Endothelial cell of umbilical vein (primary cell): ENCODE data around the gene HLA-DQA1. TPM values are rescaled to one million over a fixed set of nuclear protein-coding genes. Genes with fewer than 3 reads are reported as not detected.

Source experiments
- BruUV-seq: library from RNA; stranded (reverse); fragments of 400-500 nt; replicated peaks from 2 replicates; lab custom pipeline; 2021; lab: Mats Ljungman, UMichigan
- CTCF ChIA-PET: fragments of 300-600, 350-600 bp; sonication (Branson Sonifier 250); formaldehyde crosslinking; loops from one replicate; lab custom pipeline; 2021; ENCODE audit warnings: antibody characterized with exemption, inconsistent platforms; lab: Charles Lee
- POLR2A ChIA-PET: fragments of 300-600, 350-600 bp; sonication (Branson Sonifier 250); formaldehyde crosslinking; loops from one replicate; lab custom pipeline; 2021; ENCODE audit warnings: antibody characterized with exemption, inconsistent platforms; lab: Charles Lee
- DNase-seq: peaks from one replicate; pipeline ENCODE4 v3.0.0-alpha.2; 2011; ENCODE audit warnings: low read depth, low spot score
- FAIRE-seq: peaks from 2 replicates; lab custom pipeline; 2011; peaks lifted over from hg19 to GRCh38; lab: Jason Lieb, UNC
- H2AFZ ChIP-seq: 2 replicates; pipeline ENCODE4 v1.6.0; 2012; ENCODE audit warnings: low read depth, low read length, control low read depth, inconsistent platforms
- H3K27ac ChIP-seq: 2 replicates; pipeline ENCODE4 v1.5.1; 2011; ENCODE audit warnings: low read depth, mild to moderate bottlenecking, control low read depth, low read length, moderate library complexity; ENCODE audit not compliant: insufficient read depth
- H3K27me3 ChIP-seq, 2 experiments: 2 replicates each; pipeline versions ENCODE4 v1.6.0 to v1.6.1; 2011; ENCODE audit warnings: low read length in 2 of 2, mixed read lengths in 1 of 2; ENCODE audit not compliant: control insufficient read depth in 2 of 2, insufficient read depth in 2 of 2
- H3K36me3 ChIP-seq, 2 experiments: 2 replicates in 1 of 2; 3 replicates in 1 of 2; pipeline ENCODE4 v1.5.1; 2011; ENCODE audit warnings: low read length in 2 of 2, mild to moderate bottlenecking in 1 of 2, moderate library complexity in 1 of 2; ENCODE audit not compliant: control insufficient read depth in 2 of 2, insufficient read depth in 2 of 2; ENCODE audit errors: extremely low read depth in 1 of 2
- H3K4me1 ChIP-seq: 3 replicates; pipeline ENCODE4 v1.5.1; 2011; ENCODE audit warnings: mild to moderate bottlenecking, low read length; ENCODE audit not compliant: control insufficient read depth, insufficient read depth; ENCODE audit errors: extremely low read depth
- H3K4me2 ChIP-seq: 2 replicates; pipeline ENCODE4 v1.6.1; 2011; ENCODE audit warnings: low read length, control low read depth, mixed read lengths; ENCODE audit not compliant: insufficient read depth
- H3K4me3 ChIP-seq, 3 experiments: fragments of 200-600 bp in 1 of 3; sonication (generic), shearing (Covaris generic) in 1 of 3; replicated peaks in 1 of 3; 2 replicates each; pipeline ENCODE4 v1.5.1; 2011 to 2016; ENCODE audit warnings: control low read depth in 3 of 3, low read length in 3 of 3, mild to moderate bottlenecking in 2 of 3, inconsistent platforms in 1 of 3, low read depth in 1 of 3, moderate library complexity in 1 of 3; ENCODE audit not compliant: insufficient read depth in 1 of 3
- H3K79me2 ChIP-seq: 2 replicates; pipeline ENCODE4 v1.6.0; 2012; ENCODE audit warnings: low read length, inconsistent platforms; ENCODE audit not compliant: control insufficient read depth, insufficient read depth
- H3K9ac ChIP-seq: replicated peaks from 2 replicates; pipeline ENCODE3; 2011; ENCODE audit warnings: low read length, control low read depth; ENCODE audit not compliant: insufficient read depth; ENCODE audit errors: extremely low read depth
- H3K9me1 ChIP-seq: replicated peaks from 3 replicates; pipeline ENCODE4 v1.6.0; 2011; ENCODE audit warnings: mild to moderate bottlenecking, low read length; ENCODE audit not compliant: control insufficient read depth, insufficient read depth; ENCODE audit errors: extremely low read depth
- H3K9me3 ChIP-seq: replicated peaks from 2 replicates; pipeline ENCODE4 v1.5.1; 2012; ENCODE audit warnings: low read length, inconsistent platforms; ENCODE audit not compliant: control insufficient read depth, insufficient read depth
- H4K20me1 ChIP-seq: replicated peaks from 2 replicates; pipeline ENCODE3; 2011; ENCODE audit warnings: mild to moderate bottlenecking, low read length; ENCODE audit not compliant: control insufficient read depth, insufficient read depth; ENCODE audit errors: extremely low read depth
- CTCF ChIP-seq, 2 donors: IDR thresholded peaks; 1 replicate in 1 of 2; 2 replicates in 1 of 2; pipeline ENCODE4 v1.5.1; 2011; ENCODE audit warnings: low read length in 2 of 2, mild to moderate bottlenecking in 2 of 2, moderate library complexity in 2 of 2, control low read depth in 1 of 2, inconsistent platforms in 1 of 2, low read depth in 1 of 2; ENCODE audit not compliant: insufficient read depth in 1 of 2; ENCODE audit errors: extremely low read depth in 1 of 2
- EZH2 ChIP-seq: IDR thresholded peaks from 2 replicates; pipeline ENCODE4 v1.6.1; 2012; ENCODE audit warnings: borderline replicate concordance, low read depth, mild to moderate bottlenecking, moderate library complexity, low read length, inconsistent platforms; ENCODE audit not compliant: severe bottlenecking
- FOS ChIP-seq: IDR thresholded peaks from 2 replicates; pipeline ENCODE4 v1.6.1; 2011; ENCODE audit warnings: mild to moderate bottlenecking, low read length, moderate library complexity, borderline replicate concordance; ENCODE audit not compliant: insufficient read depth
- GATA2 ChIP-seq: IDR thresholded peaks from 2 replicates; pipeline ENCODE4 v1.7.0; 2011; ENCODE audit warnings: low read depth, mild to moderate bottlenecking, moderate library complexity, mixed read lengths, low read length; ENCODE audit not compliant: insufficient read length, insufficient read depth
- JUN ChIP-seq: IDR thresholded peaks from 2 replicates; pipeline ENCODE4 v1.6.1; 2011; ENCODE audit warnings: borderline replicate concordance, low read depth; ENCODE audit not compliant: insufficient read length, insufficient read depth
- MAX ChIP-seq: IDR thresholded peaks from 2 replicates; pipeline ENCODE4 v1.6.1; 2011; ENCODE audit not compliant: insufficient read depth, insufficient read length
- MYC ChIP-seq: IDR thresholded peaks from one replicate; pipeline ENCODE4 v1.6.1; 2011; ENCODE audit warnings: mild to moderate bottlenecking, low read depth, low read length
- POLR2A ChIP-seq: IDR thresholded peaks from 2 replicates; pipeline ENCODE4 v1.6.1; 2012; ENCODE audit warnings: low read depth, mild to moderate bottlenecking, control low read depth, low read length
- POLR2AphosphoS5 ChIP-seq: IDR thresholded peaks from 2 replicates; pipeline ENCODE4 v1.6.1; 2012; ENCODE audit warnings: low read depth, mild to moderate bottlenecking, control low read depth, low read length, moderate library complexity; ENCODE audit not compliant: insufficient read depth
- dilution Hi-C: fragments of 300-500 bp; cut with MboI; formaldehyde crosslinking; loops from one replicate; pipeline ENCODE4 v1.15.0; 2019; ENCODE audit warnings: low sequenced_read_pairs; ENCODE audit not compliant: extremely low pct_ligation_motif_present
- intact Hi-C: fragments of 100-400 bp; cut with micrococcal nuclease; formaldehyde crosslinking; loops from one replicate; pipeline ENCODE4 v1.10.0; 2022
- polyA plus RNA-seq, 4 experiments: library from polyadenylated mRNA; depleted of rRNA in 3 of 4; stranded (reverse) in 3 of 4; unstranded in 1 of 4; fragments of >200 nt; gene quantifications; 2 replicates each; pipeline versions ENCODE4 v1.2.1 to v1.2.3, GENCODE V29; 2011 to 2012; ENCODE audit warnings: missing spikeins in 1 of 4
- total RNA-seq: library from RNA; stranded (reverse); gene quantifications from 2 replicates; pipeline ENCODE4 v1.2.3, GENCODE V29; 2021

HLA-DQA1 gene
- total and polyA plus RNA-seq, 2 donors (not counting 3 experiments of a cell fraction or from before 2014, with no cell fraction given), result not detected

GRCh38 chr6:32639440-32640394 is 2.5 kb downstream of the HLA-DQA1 start:
- FAIRE-seq (no peak), DNase-seq (no peak)
- H3K36me3 ChIP-seq, result no peaks in the 10 kb centered on the region
- H3K9ac ChIP-seq, result no peak overlapping the region
- intact Hi-C loops, result no loop called here
- ChIA-PET POLR2A (no interaction called here), CTCF (no interaction called here)
- H3K27me3 ChIP-seq, result peaks cover 0 to 4% of the 10 kb centered on the region in 2 experiments
- no peak overlapping the region for H3K4me2 ChIP-seq
- H3K4me1 ChIP-seq, result no peaks in the 10 kb centered on the region
- TF ChIP-seq MYC, result no peak
- TF ChIP-seq FOS, result no peak
- TF ChIP-seq GATA2, result no peak
- no peak for TF ChIP-seq MAX
- no peak for TF ChIP-seq EZH2
- TF ChIP-seq JUN, result no peak
- no peak for TF ChIP-seq CTCF (IDR thresholded peaks at IDR 0.05; ENCODE audit: extremely low read depth in 1 of 2, insufficient read depth in 1 of 2, low read depth in 1 of 2, low read length in 2 of 2)
- no peak for TF ChIP-seq POLR2A
- no peak for TF ChIP-seq POLR2AphosphoS5
- no peaks in the 10 kb centered on the region for H3K9me1 ChIP-seq
- H3K79me2 ChIP-seq, result no peaks in the 10 kb centered on the region
- no peaks in the 10 kb centered on the region for H3K9me3 ChIP-seq
- H3K4me3 ChIP-seq, result no peak overlapping the region
- BruUV-seq, result no TSS peak
- H4K20me1 ChIP-seq, result no peaks in the 10 kb centered on the region
- dilution Hi-C loops, result no loop called here
- no peak overlapping the region for H3K27ac ChIP-seq
- no peak overlapping the region for H2AFZ ChIP-seq
